ENCODE results near the gene ASGR2. TPM values are rescaled to one million over a fixed set of nuclear protein-coding genes. Genes with fewer than 3 reads are reported as not detected.
"Not testable (repeated sequence)": the region's sequence is repeated elsewhere in the genome, so short reads cannot be mapped to it uniquely, and the experiment has no call there.

ASGR2 gene
- total RNA-seq, 1 donor from 2014 or later: 0.82 TPM

DNA sequence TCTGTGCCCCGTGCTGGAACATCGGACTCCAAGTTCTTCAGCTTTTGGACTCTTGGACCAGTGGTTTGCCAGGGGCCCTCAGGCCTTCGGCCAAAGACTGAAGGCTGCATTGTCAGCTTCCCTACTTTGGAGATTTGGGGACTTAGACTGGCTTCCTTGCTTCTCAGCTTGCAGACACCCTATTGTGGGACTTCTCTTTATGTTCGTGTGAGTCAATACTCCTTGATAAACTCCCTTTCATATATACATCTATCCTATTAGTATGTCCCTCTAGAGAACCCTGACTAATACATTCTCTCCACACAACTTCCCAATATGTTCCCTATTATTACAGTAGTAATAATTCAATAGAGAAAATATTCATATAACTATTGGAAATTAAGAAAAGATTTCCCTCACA, 9.2 kb upstream of the ASGR2 start:
- TF ChIP-seq CTCF (conservative IDR thresholded peaks at IDR 0.05): no peak
- no peaks in the 10 kb centered on the region for H3K36me3 Mint-ChIP-seq

DNA sequence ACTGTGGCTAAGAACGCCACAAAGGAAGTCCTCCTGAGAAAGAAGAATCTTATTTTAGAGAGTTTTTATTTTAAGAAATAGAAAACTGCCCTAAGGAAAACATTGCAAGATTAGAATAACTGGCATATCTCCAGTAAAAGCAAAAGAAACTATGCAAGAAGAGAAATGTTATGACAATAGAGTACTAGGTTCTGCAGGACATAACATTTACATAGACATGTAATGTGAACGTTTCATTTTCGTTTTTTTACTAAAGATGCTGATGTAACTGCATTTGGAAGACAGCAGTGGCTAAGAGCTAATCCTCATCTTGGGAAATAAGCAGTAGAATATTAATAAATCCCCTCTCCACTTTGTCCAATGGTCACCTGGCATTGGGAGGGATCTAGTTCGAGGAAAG, 7.8 kb upstream of the ASGR2 start:
- Mint-ChIP-seq H3K36me3 (no peaks in the 10 kb centered on the region), H3K9me3 (no peaks in the 10 kb centered on the region), H3K27me3 (peaks cover 7% of the 10 kb centered on the region), H3K4me1 (ENCODE audit: unreplicated experiment) (no peaks in the 10 kb centered on the region), H3K4me3 (no peak overlapping the region), H3K27ac (no peak overlapping the region)
- TF ChIP-seq CTCF (conservative IDR thresholded peaks at IDR 0.05): no peak
- no peak for DNase-seq (ENCODE audit: extremely low spot score, unreplicated experiment)

More for the DNA sequence above, 9.2 kb upstream of the ASGR2 start:
- peaks cover 7% of the 10 kb centered on the region for H3K27me3 Mint-ChIP-seq
- H3K4me1 Mint-ChIP-seq (ENCODE audit: unreplicated experiment): no peaks in the 10 kb centered on the region
- H3K27ac Mint-ChIP-seq: no peak overlapping the region
- DNase-seq (ENCODE audit: extremely low spot score, unreplicated experiment): no peak
- H3K9me3 Mint-ChIP-seq: no peaks in the 10 kb centered on the region
- no peak overlapping the region for H3K4me3 Mint-ChIP-seq

GRCh38 chr17:7120635-7121034, 6.0 kb upstream of the ASGR2 start:
- not testable (repeated sequence) for H3K9me3 Mint-ChIP-seq; H3K27me3 Mint-ChIP-seq; DNase-seq (ENCODE audit: extremely low spot score, unreplicated experiment); H3K27ac Mint-ChIP-seq; H3K36me3 Mint-ChIP-seq; H3K4me3 Mint-ChIP-seq; H3K4me1 Mint-ChIP-seq (ENCODE audit: unreplicated experiment)

GRCh38 chr17:7120123-7120522, 5.5 kb upstream of the ASGR2 start:
- Mint-ChIP-seq H3K36me3 (no peaks in the 10 kb centered on the region), H3K27me3 (peaks cover 7% of the 10 kb centered on the region), H3K9me3 (no peaks in the 10 kb centered on the region), H3K4me1 (ENCODE audit: unreplicated experiment) (no peaks in the 10 kb centered on the region), H3K4me3 (no peak overlapping the region), H3K27ac (no peak overlapping the region)
- DNase-seq (ENCODE audit: extremely low spot score, unreplicated experiment): no peak
- no peak for TF ChIP-seq CTCF (conservative IDR thresholded peaks at IDR 0.05)

- no peak for TF ChIP-seq CTCF (conservative IDR thresholded peaks at IDR 0.05)
- no peak overlapping the region for H3K27ac Mint-ChIP-seq
- no peaks in the 10 kb centered on the region for H3K4me1 Mint-ChIP-seq (ENCODE audit: unreplicated experiment)
- H3K4me3 Mint-ChIP-seq: no peak overlapping the region
- peaks cover 7% of the 10 kb centered on the region for H3K27me3 Mint-ChIP-seq
- no peaks in the 10 kb centered on the region for H3K36me3 Mint-ChIP-seq
- H3K9me3 Mint-ChIP-seq: no peaks in the 10 kb centered on the region
- DNase-seq (ENCODE audit: extremely low spot score, unreplicated experiment): no peak
These were observed 4.7 kb upstream of the ASGR2 start for GRCh38 chr17:7119314-7119713.

DNA sequence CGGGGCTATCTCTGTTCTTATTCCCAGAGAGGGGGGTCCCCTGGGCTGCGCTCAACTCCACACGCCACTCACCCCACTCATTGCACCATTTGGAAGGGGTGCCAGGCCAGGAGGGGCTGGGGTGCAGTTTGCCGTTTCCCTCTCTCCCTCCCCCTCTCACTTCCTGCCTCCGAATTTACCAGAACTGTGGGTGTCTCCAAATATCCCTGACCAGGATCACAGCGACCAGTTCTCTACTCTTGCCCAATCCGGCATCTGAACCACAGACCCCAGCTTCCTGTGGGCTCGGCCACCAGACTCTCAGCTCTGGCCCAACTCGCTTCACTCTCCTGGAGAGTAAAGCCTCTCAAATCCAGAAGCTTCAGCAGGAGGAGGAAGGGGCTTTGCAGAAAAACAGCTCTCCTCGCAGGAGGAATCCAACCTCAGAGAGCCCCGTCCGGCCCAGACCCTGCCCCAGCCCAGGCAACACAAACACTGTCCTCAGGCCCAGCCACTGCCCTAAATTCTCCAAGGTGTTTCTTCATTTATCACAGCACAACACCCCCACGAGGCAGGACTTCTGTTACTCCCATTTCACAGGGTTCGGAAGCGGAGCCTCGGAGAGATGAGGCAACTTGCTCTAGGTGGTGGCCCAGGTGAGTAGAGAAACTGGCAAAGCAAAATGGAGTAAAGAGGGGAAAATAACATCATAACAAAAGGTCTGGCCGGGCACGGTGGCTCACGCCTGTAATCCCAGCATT, 423 bp upstream of the ASGR2 start:
- H3K27me3 Mint-ChIP-seq: no peaks in the 10 kb centered on the region
- no peak overlapping the region for H3K4me3 Mint-ChIP-seq
- no peak for DNase-seq (ENCODE audit: extremely low spot score, unreplicated experiment)
- peaks cover 4% of the 10 kb centered on the region for H3K4me1 Mint-ChIP-seq (ENCODE audit: unreplicated experiment)
- no peak for TF ChIP-seq CTCF (conservative IDR thresholded peaks at IDR 0.05)
- H3K27ac Mint-ChIP-seq: no peak overlapping the region
- H3K36me3 Mint-ChIP-seq: no peaks in the 10 kb centered on the region
- no peaks in the 10 kb centered on the region for H3K9me3 Mint-ChIP-seq
